Endodermal cell (in vitro differentiated cells): Measurements from ENCODE around the gene KRTAP10-5. TPM values are rescaled to one million over a fixed set of nuclear protein-coding genes. Genes with fewer than 3 reads are reported as not detected.
"Not testable (repeated sequence)": the region's sequence is repeated elsewhere in the genome, so short reads cannot be mapped to it uniquely, and the experiment has no call there.

Source experiments
- DNase-seq: peaks from one replicate; pipeline ENCODE4 v3.0.0-alpha.2; 2017
- H3K27ac ChIP-seq: 2 replicates; pipeline ENCODE4 v1.5.1; 2013; ENCODE audit warnings: mild to moderate bottlenecking, low read depth, low read length, moderate library complexity
- H3K27me3 ChIP-seq: 2 replicates; pipeline ENCODE4 v1.6.1; 2013; ENCODE audit warnings: mild to moderate bottlenecking, low read length, moderate library complexity; ENCODE audit not compliant: insufficient read depth, control insufficient read depth, poor library complexity, severe bottlenecking
- H3K36me3 ChIP-seq: 2 replicates; pipeline ENCODE4 v1.7.0; 2013; ENCODE audit warnings: mild to moderate bottlenecking, low read length, moderate library complexity; ENCODE audit not compliant: control insufficient read depth, insufficient read depth
- H3K4me1 ChIP-seq: one replicate; pipeline ENCODE4 v1.7.0; 2013; ENCODE audit warnings: low read length; ENCODE audit not compliant: control insufficient read depth, insufficient read depth
- H3K4me3 ChIP-seq: 2 replicates; pipeline ENCODE4 v1.5.1; 2013; ENCODE audit warnings: mild to moderate bottlenecking, low read length, moderate library complexity
- H3K9ac ChIP-seq: 2 replicates; pipeline ENCODE4 v1.6.1; 2013; ENCODE audit warnings: mild to moderate bottlenecking, low read length, moderate library complexity; ENCODE audit not compliant: poor library complexity, severe bottlenecking; ENCODE audit errors: extremely low read depth
- H3K9me3 ChIP-seq: 2 replicates; pipeline ENCODE4 v1.6.1; 2013; ENCODE audit warnings: mild to moderate bottlenecking, low read length, moderate library complexity; ENCODE audit not compliant: control insufficient read depth
- H3K27ac Mint-ChIP-seq: 2 replicates; pipeline ENCODE4 v1.8.0; 2020; ENCODE audit warnings: mixed read lengths
- H3K27me3 Mint-ChIP-seq: 2 replicates; pipeline ENCODE4 v1.8.0; 2021; ENCODE audit warnings: mild to moderate bottlenecking, mixed read lengths; ENCODE audit not compliant: insufficient read depth
- H3K36me3 Mint-ChIP-seq: 2 replicates; pipeline ENCODE4 v1.8.0; 2020; ENCODE audit warnings: low read depth, mixed read lengths
- H3K4me1 Mint-ChIP-seq: 2 replicates; pipeline ENCODE4 v1.8.0; 2020; ENCODE audit warnings: mixed read lengths
- H3K4me3 Mint-ChIP-seq: 2 replicates; pipeline ENCODE4 v1.8.0; 2020; ENCODE audit warnings: mild to moderate bottlenecking, moderate library complexity, mixed read lengths
- H3K9me3 Mint-ChIP-seq: 2 replicates; pipeline ENCODE4 v1.8.0; 2020; ENCODE audit warnings: mild to moderate bottlenecking, mixed read lengths
- CTCF ChIP-seq: fragments of 200-600 bp; sonication (generic); conservative IDR thresholded peaks from 2 replicates; pipeline ENCODE4 v1.5.0; 2021; ENCODE audit warnings: antibody characterized with exemption, mild to moderate bottlenecking
- WGBS, 2 experiments: methylation state at CpG; one replicate each; pipeline versions ENCODE4 v1.1.5 to v1.1.7; 2013; ENCODE audit warnings: missing lambda C conversion rate in 2 of 2, mixed read lengths in 1 of 2; ENCODE audit not compliant: insufficient coverage in 1 of 2, insufficient read length in 1 of 2; 5-methylcytosine and 5-hydroxymethylcytosine counted together
- total RNA-seq, 2 donors: library from RNA; stranded (reverse); fragmentation: NEBNext Ultra II Directional in 1 of 2; extraction: Animal tissue kit (Norgen Biotek cat#: 25700) in 1 of 2; gene quantifications; 2 replicates in 1 of 2; 3 replicates in 1 of 2; pipeline ENCODE4 v1.2.1, GENCODE V29; 2021

KRTAP10-5 gene
- total RNA-seq, 2 donors from 2014 or later, result not detected

DNA sequence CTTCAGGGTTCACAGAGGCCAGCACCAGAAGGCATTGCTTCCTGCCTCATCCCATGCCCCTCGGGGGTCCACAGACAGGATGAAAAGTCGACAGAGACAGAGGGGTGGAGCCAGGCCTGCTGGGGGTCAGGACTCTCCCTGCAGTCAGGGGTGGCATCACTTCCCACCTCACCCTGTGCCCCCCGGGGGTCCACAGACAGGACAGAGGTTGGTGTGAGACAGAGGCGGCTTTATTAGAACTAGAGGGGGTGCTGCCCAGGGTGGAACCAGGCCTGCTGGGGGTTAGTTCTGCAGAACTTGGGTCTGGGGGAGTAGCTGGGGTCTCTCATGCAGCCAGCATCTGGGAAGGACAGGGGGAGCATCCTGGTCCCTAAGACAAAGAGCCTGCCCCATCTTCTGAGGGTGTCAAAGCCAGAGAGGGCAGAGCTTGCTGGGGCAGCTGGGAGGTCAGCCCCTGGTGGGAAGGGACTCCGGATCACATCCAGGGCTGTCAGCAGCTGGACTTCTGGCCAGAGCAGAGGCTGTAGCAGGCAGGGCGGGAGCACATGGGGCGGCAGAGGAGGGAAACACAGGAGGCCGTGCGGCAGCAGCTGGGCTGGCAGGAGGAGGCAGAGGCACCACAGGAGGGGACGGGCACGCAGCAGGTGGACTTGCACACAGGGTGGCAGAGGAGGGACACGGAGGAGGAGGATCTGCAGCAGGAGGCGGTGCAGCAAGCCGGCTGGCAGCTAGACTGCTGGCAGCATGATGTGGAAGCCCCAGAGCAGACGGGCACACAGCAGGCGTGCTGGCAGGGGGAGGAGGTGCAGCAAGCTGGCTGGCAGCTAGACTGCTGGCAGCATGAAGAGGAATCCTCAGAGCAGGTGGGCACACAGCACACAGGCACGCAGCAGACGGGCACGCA, 10.7 kb upstream of the KRTAP10-5 start:
- H3K4me1 Mint-ChIP-seq, H3K27me3 ChIP-seq, H3K36me3 Mint-ChIP-seq, H3K27me3 Mint-ChIP-seq, H3K4me3 Mint-ChIP-seq, H3K4me3 ChIP-seq, H3K4me1 ChIP-seq, H3K36me3 ChIP-seq, H3K9me3 Mint-ChIP-seq, H3K9ac ChIP-seq, H3K27ac Mint-ChIP-seq, H3K27ac ChIP-seq, H3K9me3 ChIP-seq: not testable (repeated sequence)
- WGBS, 2 experiments, result 91 to 96% methylated on average over 5 to 15 of the region's 19 CpGs
- peak; percentile 39 for DNase-seq

DNA sequence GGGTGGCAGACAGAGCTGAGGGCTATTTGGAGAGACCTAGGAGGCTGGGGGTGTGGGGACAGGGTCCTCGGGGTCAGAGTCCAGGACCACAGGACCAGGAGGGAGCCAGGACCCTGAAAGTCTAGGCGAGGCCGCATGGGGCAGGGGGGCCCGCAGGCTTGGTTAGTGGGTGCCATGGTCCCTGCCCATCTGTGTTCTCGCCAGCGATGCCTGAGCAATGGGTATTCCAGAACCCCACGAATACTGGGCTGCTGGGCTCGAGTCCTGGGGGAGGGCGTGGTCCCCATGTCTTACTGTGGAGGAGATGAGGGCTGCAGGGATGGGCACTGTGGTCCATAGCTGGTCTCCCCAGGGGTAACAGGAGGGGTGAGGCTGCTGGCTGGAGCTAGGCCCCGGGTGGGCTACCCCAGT, 9.9 kb upstream of the KRTAP10-5 start:
- no peak overlapping the region for H3K27ac Mint-ChIP-seq
- Histone ChIP-seq H3K4me1 (no peaks in the 10 kb centered on the region), H3K4me3 (no peak overlapping the region), H3K27ac (no peak overlapping the region), H3K36me3 (no peaks in the 10 kb centered on the region), H3K27me3 (no peaks in the 10 kb centered on the region), H3K9ac (no peak overlapping the region), H3K9me3 (no peaks in the 10 kb centered on the region)
- H3K36me3 Mint-ChIP-seq, result no peaks in the 10 kb centered on the region
- TF ChIP-seq CTCF, result no peak
- DNase-seq, result no peak
- H3K4me1 Mint-ChIP-seq, result peaks cover 9% of the 10 kb centered on the region
- no peak overlapping the region for H3K4me3 Mint-ChIP-seq
- peaks cover 6% of the 10 kb centered on the region for H3K9me3 Mint-ChIP-seq
- peaks cover 1% of the 10 kb centered on the region for H3K27me3 Mint-ChIP-seq
- WGBS, 2 experiments, result 94 to 100% methylated on average over 1 to 10 of the region's 10 CpGs

GRCh38 chr21:44589586-44590305, 9.3 kb upstream of the KRTAP10-5 start:
- no peak for TF ChIP-seq CTCF
- Histone ChIP-seq H3K4me3 (no peak overlapping the region), H3K9ac (no peak overlapping the region), H3K4me1 (no peaks in the 10 kb centered on the region), H3K36me3 (no peaks in the 10 kb centered on the region), H3K27ac (no peak overlapping the region), H3K27me3 (no peaks in the 10 kb centered on the region), H3K9me3 (no peaks in the 10 kb centered on the region)
- Mint-ChIP-seq H3K27me3 (peaks cover 1% of the 10 kb centered on the region), H3K9me3 (peaks cover 6% of the 10 kb centered on the region), H3K27ac (no peak overlapping the region), H3K4me3 (no peak overlapping the region), H3K36me3 (no peaks in the 10 kb centered on the region), H3K4me1 (peaks cover 9% of the 10 kb centered on the region)
- 92 to 93% methylated on average over 19 to 24 of the region's 24 CpGs for WGBS, 2 experiments
- peak; percentile 48 for DNase-seq
